Effector CD8-positive, alpha-beta T cell (primary cell): ENCODE results near the gene MAMDC4.
"Not testable (repeated sequence)": the region's sequence is repeated elsewhere in the genome, so short reads cannot be mapped to it uniquely, and the experiment has no call there.

Experiments used
- DNase-seq: peaks from one replicate; lab custom pipeline; 2025; lab: John Stamatoyannopoulos, UW

The MAMDC4 gene

GRCh38 chr9:136825295-136826187 lies 26.6 kb upstream of the MAMDC4 start:
- DNase-seq: no peak

DNA sequence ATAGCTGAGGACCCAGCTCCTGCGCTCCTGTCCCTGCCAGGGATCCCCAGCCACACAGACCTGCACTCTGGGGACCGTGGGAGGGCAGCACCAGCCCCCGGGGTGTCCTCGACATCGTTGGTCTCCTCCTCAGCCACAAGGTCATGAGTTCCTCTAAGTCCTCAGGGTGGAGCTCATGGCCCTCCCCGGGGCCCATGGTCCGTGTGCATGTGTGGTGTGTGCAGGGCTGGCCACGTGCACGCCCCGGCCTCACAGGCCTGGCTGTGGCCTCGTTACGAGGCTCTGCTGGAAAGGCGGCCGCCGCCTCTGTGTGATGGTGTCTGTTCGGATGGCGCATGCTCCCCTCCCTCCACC lies 26.0 kb upstream of the MAMDC4 start:
- DNase-seq: no peak

- no peak for DNase-seq
Observed at GRCh38 chr9:136826703-136827582, 25.2 kb upstream of the MAMDC4 start.

- no peak for DNase-seq
Observed at GRCh38 chr9:136827794-136828473, 24.2 kb upstream of the MAMDC4 start.

GRCh38 chr9:136828474-136829140 lies 23.5 kb upstream of the MAMDC4 start:
- DNase-seq: no peak

DNA sequence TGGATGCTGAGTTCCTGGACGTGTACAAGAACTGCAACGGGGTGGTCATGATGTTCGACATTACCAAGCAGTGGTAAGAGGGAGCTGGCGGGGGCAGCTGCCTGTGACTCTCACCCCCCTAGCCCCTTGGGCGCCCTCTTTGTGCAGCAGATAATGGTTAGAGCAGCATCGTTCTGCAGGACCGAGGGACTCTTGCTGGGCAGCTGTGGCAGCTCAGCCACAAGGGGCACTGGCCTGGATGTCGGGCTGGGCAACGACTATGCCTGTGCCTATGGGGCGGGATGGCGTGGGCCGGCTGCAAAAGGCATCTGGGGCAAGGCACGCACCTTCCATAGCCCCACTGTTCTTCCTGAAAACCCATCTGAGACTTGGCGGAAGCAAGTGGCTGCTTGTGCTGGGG lies 22.7 kb upstream of the MAMDC4 start:
- no peak for DNase-seq

DNA sequence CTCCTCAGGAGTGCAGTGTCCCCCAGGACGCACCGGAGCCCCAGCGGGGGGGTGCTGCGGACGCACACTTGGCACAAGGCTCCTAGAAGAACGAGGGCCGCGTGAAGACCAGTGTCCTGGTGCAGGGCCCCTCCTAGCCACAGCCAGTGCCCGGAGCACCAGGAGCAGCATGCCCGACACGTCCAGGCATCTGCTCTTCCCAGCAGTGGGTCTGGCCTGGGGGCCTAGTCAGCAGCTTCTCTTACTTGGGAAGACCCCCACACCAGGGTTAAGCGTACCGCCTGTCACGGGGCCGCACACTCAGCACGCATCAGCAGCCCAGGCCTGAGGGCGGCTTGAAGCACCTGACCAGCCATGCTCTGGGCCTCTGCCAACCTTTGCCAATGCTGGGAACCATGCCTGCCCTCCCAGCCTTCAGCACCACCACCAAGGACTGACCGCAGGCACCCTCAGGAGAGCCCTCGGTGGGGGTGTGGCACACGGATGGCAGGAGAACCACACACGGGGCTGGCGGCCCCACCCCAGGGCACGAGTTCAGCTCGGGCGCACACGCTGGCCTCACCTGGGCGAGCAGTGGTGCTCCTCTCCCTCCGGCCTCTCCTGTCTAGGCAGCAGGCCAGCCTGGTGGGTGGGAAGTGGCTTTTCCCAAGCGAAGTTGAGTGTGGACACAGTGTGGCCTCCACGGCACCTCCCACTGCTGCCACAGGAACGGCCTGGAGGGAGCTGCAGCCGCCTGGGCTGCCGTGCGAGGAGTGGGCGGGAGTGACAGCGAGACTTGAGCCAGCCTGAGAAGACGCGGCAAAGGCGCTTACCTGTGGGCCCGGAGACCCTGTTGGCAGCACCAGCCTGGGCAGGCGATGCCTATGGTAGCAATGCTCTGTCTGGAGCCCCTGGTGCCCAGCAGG lies 21.9 kb upstream of the MAMDC4 start:
- DNase-seq: no peak

- no peak for DNase-seq
Observed at GRCh38 chr9:136831002-136831719, 21.0 kb upstream of the MAMDC4 start.

GRCh38 chr9:136831720-136832104 lies 20.4 kb upstream of the MAMDC4 start:
- no peak for DNase-seq

- DNase-seq: no peak
Observed at GRCh38 chr9:136832581-136832980, 19.6 kb upstream of the MAMDC4 start.

DNA sequence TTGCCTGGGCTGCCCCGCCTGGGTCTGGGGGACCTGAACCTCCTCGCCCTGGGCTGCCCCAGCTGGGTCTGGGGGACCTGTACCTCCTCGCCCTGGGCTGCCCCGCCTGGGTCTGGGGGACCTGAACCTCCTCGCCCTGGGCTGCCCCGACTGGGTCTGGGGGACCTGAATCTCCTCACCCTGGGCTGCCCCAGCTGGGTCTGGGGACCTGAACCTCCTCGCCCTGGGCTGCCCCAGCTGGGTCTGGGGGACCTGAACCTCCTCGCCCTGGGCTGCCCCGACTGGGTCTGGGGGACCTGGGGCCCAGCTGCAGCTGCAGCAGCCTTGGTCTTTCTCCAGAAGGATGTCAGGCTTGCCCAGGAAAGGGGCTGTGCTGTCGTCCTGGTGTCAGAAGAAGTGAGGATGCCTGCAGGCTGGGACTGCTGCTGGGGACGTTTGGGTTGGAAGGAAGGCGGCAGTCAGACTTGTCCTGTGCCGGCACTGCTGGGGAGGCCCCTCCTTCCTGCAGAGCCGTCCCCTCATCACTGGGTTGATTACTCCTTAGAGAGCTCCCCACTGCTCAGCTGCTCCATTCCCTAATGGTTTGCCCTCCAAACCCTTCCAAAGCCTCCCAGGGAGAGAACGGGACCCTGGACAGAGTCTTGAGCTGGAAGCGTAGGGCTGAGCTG lies 18.6 kb upstream of the MAMDC4 start:
- DNase-seq: not testable (repeated sequence)

DNA sequence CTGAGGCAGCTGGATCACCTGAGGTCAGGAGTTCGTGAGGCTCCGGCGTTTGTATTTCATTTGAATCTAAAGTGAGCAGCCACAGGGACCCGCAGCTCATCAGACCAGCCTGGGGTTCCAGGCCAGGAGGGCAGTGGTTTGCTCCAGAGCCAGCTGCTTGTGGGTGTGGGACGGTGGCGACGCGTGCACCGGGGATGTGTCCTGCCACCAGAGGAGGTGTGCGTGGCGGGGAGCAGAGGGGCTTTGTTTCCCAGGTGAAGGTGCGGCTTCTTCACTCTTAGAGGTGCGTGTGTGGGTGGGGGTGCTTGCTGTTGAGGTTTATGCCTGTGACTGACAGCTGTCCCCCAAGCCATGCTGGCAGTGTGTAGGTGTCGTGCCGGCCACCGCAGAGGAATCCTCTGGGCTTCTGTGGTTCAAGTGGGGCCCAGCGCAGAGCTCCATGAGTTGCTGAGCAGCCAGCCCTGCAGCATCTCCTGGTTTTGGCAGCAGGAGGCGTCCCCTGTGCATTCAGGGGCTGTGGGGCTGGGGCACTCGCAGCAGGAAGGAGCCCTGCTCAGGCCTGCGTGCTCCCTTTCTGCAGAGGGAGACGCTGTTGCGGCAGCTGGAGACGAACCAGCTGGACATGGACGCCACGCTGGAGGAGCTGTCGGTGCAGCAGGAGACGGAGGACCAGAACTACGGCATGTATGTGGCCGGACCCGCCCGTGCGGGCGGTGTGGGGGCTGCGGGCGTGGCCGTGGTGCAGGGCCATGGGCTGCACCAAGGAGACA lies 16.8 kb upstream of the MAMDC4 start:
- DNase-seq: no peak

DNA sequence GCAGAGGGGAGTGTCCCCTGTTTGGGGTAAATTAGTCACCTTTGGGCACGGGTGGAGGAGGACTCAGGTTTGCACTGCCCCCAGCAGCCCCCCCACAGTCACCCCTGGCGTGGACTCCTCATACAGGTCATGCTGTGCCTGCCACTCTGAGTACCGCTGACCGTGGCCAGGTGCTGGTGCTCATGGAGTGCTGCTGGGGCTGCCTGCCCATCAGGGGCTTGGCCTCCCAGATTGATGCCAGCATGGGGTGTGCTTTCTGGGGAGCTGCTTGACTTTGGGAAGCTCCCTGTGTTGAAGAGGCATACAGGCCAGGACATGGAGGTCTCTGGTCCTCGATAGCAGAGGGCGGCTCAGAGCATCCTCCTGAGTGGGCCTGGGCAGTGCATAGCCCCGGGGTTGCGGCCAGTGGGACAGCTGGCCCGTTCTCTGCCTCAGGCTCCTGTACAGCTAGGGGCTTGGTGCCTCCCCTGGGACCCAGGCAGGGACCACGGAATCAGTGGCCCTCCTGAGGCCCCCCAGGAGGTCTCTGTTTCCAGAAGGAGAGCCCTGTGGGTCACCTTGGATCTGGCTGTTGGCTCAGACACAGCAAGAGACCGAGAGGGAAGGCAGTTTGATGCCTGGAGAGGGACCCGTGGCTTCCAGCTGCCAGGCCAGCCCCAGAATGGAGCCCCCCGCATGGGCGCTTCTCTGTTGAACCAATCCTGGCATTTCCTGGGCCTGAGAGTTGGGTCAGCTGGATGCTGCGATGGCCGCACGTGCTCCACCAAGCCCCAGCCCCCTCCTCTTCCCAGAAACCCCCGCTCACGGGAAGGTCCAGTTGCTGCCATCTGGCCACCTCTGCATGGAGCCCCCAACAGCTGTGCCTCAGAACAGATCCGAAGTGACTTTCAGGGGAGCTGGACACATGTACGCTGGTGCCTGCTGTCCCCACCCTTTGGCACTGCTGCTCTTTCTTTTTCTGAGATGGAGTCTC lies 15.9 kb upstream of the MAMDC4 start:
- DNase-seq: no peak

GRCh38 chr9:136837146-136837855 lies 14.8 kb upstream of the MAMDC4 start:
- no peak for DNase-seq

- DNase-seq: not testable (repeated sequence)
Observed at GRCh38 chr9:136837856-136838277, 14.3 kb upstream of the MAMDC4 start.

- DNase-seq: no peak
Observed at GRCh38 chr9:136838314-136839228, 13.6 kb upstream of the MAMDC4 start.
